OCI-LY1 (cell line): ENCODE results near the gene PLEKHH3.

ENCODE experiments used
- H2AFZ ChIP-seq: fragments of 200-600 bp; sonication (generic), shearing (Covaris generic); 2 replicates; pipeline ENCODE4 v1.6.0; 2014; ENCODE audit warnings: antibody characterized with exemption, mild to moderate bottlenecking, low read length
- H3F3A ChIP-seq: fragments of 200-600 bp; sonication (generic), shearing (Covaris generic); 2 replicates; pipeline ENCODE4 v1.6.0; 2014; ENCODE audit warnings: mild to moderate bottlenecking, antibody characterized with exemption, low read length, moderate library complexity; ENCODE audit not compliant: insufficient read depth
- H3K27ac ChIP-seq: fragments of 200-600 bp; sonication (generic); 2 replicates; pipeline ENCODE4 v1.5.1; 2014; ENCODE audit warnings: low read length, mixed run types, mild to moderate bottlenecking, low read depth; ENCODE audit not compliant: poor library complexity, severe bottlenecking
- H3K27me3 ChIP-seq: fragments of 200-600 bp; sonication (generic); 2 replicates; pipeline ENCODE4 v1.6.0; 2014; ENCODE audit warnings: antibody characterized with exemption, mild to moderate bottlenecking, low read length, moderate library complexity; ENCODE audit not compliant: insufficient read depth
- H3K36me3 ChIP-seq: fragments of 200-600 bp; sonication (generic); 2 replicates; pipeline ENCODE4 v1.6.1; 2014; ENCODE audit warnings: mild to moderate bottlenecking, antibody characterized with exemption, low read length, moderate library complexity, mixed read lengths; ENCODE audit not compliant: insufficient read depth
- H3K4me1 ChIP-seq: fragments of 200-600 bp; sonication (generic); 2 replicates; pipeline ENCODE4 v1.5.1; 2014; ENCODE audit warnings: mild to moderate bottlenecking, low read length, moderate library complexity; ENCODE audit not compliant: insufficient read depth, severe bottlenecking
- H3K4me2 ChIP-seq: fragments of 200-600 bp; sonication (generic), shearing (Covaris generic); 2 replicates; pipeline ENCODE4 v1.6.1; 2014; ENCODE audit warnings: low read length
- H3K4me3 ChIP-seq: fragments of 200-600 bp; sonication (generic); 2 replicates; pipeline ENCODE4 v1.5.1; 2014; ENCODE audit warnings: low read length, low read depth, mild to moderate bottlenecking, mixed read lengths; ENCODE audit not compliant: poor library complexity, severe bottlenecking
- H3K79me2 ChIP-seq: fragments of 200-600 bp; shearing (Covaris generic); 2 replicates; pipeline ENCODE4 v1.6.1; 2016; ENCODE audit warnings: mixed run types, low read length, mixed read lengths; ENCODE audit not compliant: insufficient read depth
- H3K9ac ChIP-seq: fragments of 200-600 bp; sonication (generic), shearing (Covaris generic); 2 replicates; pipeline ENCODE4 v1.6.1; 2014; ENCODE audit warnings: mild to moderate bottlenecking, low read length, mixed read lengths
- H3K9me2 ChIP-seq: fragments of 200-600 bp; sonication (generic), shearing (Covaris generic); 2 replicates; pipeline ENCODE4 v1.6.1; 2014; ENCODE audit warnings: low read depth, mild to moderate bottlenecking, low read length, mixed read lengths
- H3K9me3 ChIP-seq: fragments of 200-600 bp; shearing (Covaris generic); 2 replicates; pipeline ENCODE4 v1.6.1; 2014; ENCODE audit warnings: low read length, mixed read lengths
- H4K20me1 ChIP-seq: fragments of 200-600 bp; sonication (generic), shearing (Covaris generic); 2 replicates; pipeline ENCODE4 v1.6.0; 2016; ENCODE audit warnings: mild to moderate bottlenecking, low read length; ENCODE audit not compliant: insufficient read depth
- CTCF ChIP-seq: fragments of 200-600 bp; sonication (generic), shearing (Covaris generic); IDR thresholded peaks from 2 replicates; pipeline ENCODE4 v1.5.1; 2017; ENCODE audit warnings: mild to moderate bottlenecking, antibody characterized with exemption, low read length, moderate library complexity, mixed read lengths
- EZH2 ChIP-seq: fragments of 200-600 bp; sonication (generic), shearing (Covaris generic); IDR thresholded peaks from 2 replicates; pipeline ENCODE4 v1.8.0; 2017; ENCODE audit warnings: borderline replicate concordance, mixed run types, mild to moderate bottlenecking, antibody characterized with exemption, low read length, moderate library complexity, mixed read lengths

PLEKHH3 gene

GRCh38 chr17:42706732-42707131, 29.9 kb upstream of the PLEKHH3 start:
- no peaks in the 10 kb centered on the region for H3K9me3 ChIP-seq
- no peak overlapping the region for H2AFZ ChIP-seq
- no peak overlapping the region for H3K27ac ChIP-seq
- no peaks in the 10 kb centered on the region for H3K79me2 ChIP-seq
- H3K9me2 ChIP-seq: no peaks in the 10 kb centered on the region
- TF ChIP-seq CTCF: no peak
- no peaks in the 10 kb centered on the region for H3K27me3 ChIP-seq
- H3K4me2 ChIP-seq: no peak overlapping the region
- H3F3A ChIP-seq: no peaks in the 10 kb centered on the region
- H3K9ac ChIP-seq: no peak overlapping the region
- H3K4me1 ChIP-seq: no peaks in the 10 kb centered on the region
- H3K36me3 ChIP-seq: peaks cover 96% of the 10 kb centered on the region
- H3K4me3 ChIP-seq: no peak overlapping the region
- H4K20me1 ChIP-seq: no peaks in the 10 kb centered on the region

- Histone ChIP-seq H3K9me3 (no peaks in the 10 kb centered on the region), H3K36me3 (peaks cover 97% of the 10 kb centered on the region), H3K4me1 (no peaks in the 10 kb centered on the region), H3K27me3 (no peaks in the 10 kb centered on the region), H3K4me2 (no peak overlapping the region), H3F3A (no peaks in the 10 kb centered on the region), H3K27ac (no peak overlapping the region), H3K79me2 (no peaks in the 10 kb centered on the region), H2AFZ (no peak overlapping the region), H3K4me3 (no peak overlapping the region), H3K9ac (no peak overlapping the region), H4K20me1 (no peaks in the 10 kb centered on the region), H3K9me2 (no peaks in the 10 kb centered on the region)
- TF ChIP-seq EZH2: no peak
- TF ChIP-seq CTCF: no peak
Observed at GRCh38 chr17:42704837-42705494, 28.2 kb upstream of the PLEKHH3 start.

- no peak for TF ChIP-seq EZH2
- no peak for TF ChIP-seq CTCF
- no peak overlapping the region for H3K27ac ChIP-seq
- H3F3A ChIP-seq: no peaks in the 10 kb centered on the region
- no peaks in the 10 kb centered on the region for H4K20me1 ChIP-seq
- no peaks in the 10 kb centered on the region for H3K9me2 ChIP-seq
- peaks cover 92% of the 10 kb centered on the region for H3K36me3 ChIP-seq
- H3K4me3 ChIP-seq: no peak overlapping the region
- no peaks in the 10 kb centered on the region for H3K4me1 ChIP-seq
- H3K27me3 ChIP-seq: no peaks in the 10 kb centered on the region
- H2AFZ ChIP-seq: no peak overlapping the region
- H3K9me3 ChIP-seq: no peaks in the 10 kb centered on the region
- no peak overlapping the region for H3K9ac ChIP-seq
- H3K79me2 ChIP-seq: no peaks in the 10 kb centered on the region
- no peak overlapping the region for H3K4me2 ChIP-seq
Observed at GRCh38 chr17:42704490-42704836, 27.7 kb upstream of the PLEKHH3 start.
